ENCODE results near the gene CSRNP3.

Gene CSRNP3, protein sequence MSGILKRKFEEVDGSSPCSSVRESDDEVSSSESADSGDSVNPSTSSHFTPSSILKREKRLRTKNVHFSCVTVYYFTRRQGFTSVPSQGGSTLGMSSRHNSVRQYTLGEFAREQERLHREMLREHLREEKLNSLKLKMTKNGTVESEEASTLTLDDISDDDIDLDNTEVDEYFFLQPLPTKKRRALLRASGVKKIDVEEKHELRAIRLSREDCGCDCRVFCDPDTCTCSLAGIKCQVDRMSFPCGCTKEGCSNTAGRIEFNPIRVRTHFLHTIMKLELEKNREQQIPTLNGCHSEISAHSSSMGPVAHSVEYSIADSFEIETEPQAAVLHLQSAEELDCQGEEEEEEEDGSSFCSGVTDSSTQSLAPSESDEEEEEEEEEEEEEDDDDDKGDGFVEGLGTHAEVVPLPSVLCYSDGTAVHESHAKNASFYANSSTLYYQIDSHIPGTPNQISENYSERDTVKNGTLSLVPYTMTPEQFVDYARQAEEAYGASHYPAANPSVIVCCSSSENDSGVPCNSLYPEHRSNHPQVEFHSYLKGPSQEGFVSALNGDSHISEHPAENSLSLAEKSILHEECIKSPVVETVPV

DNA sequence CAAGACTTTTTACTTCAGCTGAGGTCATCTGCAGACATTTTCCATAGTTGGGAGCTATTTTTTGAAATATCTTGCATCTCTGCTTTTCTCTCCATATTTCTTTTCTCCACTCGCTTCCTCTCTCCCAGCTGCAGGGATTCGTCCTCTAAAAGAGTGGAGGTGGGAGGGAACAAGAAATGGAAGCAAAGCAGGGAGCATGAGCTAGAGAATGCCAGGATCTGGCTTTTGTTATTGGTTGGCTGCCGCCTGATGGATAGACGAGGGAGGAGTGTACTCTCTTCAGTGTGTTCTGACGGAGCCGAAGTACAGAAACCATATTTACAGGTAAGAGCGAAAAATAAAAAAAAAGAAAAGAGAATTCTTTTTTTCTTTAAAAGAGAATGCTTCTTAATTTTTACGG is at the start of gene CSRNP3:
CSRNP3 (plus strand) TSS at position 282 of the 400 bp plus-strand sequence. CDS start 125,368 bp downstream, outside the sequence.
- no peak for DNase-seq

DNA sequence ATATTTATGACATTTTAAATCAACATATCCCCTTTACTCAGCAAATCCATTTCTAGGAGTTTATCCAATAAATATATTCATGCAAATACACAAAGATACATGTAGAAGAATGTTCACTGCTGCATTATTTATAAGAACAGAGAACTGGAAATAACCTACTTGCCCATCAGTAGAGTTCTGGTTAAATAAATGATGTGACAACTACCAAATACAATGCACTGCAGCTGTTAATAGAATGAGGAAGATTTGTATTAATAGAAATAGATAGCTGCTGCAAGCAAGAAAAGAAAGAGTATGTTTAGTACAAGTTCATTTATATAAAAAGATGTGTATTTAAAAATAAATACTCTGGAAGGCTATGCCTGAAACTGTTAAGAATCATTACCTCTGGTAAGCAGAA is 49.3 kb upstream of the CSRNP3 start:
- no peak for DNase-seq

DNA sequence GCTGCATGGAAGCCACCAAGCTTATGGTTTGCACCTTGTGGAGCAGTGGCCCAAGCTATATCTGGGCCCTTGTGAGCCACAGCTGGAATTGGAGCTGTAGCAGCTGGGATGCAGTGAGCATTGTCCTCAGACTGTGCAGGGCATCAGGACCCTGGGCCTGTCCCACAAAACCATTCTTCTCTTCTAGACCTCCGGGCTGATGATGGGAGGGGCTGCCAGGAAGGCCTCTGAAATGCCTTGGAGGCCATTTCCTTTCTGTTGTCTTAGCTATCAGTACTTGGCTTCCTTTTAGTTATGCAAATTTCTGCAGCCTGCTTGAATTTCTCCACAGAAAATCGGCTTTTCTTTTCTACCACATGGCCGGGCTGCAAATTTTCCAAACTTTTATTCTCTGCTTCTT is 46.4 kb upstream of the CSRNP3 start:
- no peak for DNase-seq

DNA sequence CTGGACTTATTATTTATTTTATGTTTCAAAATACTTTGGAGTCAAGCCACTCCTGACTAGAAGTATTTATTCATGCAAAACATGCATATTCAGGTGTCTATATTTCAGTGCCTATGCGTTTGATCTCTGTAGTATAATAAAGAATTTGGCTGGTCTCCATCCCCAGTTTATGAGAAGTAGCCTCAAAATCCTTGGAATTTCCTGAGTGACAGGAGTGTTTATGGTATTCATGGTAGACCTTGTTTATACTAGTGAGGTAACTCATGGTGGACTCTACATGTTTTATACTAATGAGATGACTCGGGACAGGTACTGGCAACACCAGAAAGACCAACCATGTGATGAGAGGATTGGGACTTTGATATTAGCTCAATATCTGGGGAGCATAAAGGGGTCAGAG is 43.9 kb upstream of the CSRNP3 start:
- no peak for DNase-seq

DNA sequence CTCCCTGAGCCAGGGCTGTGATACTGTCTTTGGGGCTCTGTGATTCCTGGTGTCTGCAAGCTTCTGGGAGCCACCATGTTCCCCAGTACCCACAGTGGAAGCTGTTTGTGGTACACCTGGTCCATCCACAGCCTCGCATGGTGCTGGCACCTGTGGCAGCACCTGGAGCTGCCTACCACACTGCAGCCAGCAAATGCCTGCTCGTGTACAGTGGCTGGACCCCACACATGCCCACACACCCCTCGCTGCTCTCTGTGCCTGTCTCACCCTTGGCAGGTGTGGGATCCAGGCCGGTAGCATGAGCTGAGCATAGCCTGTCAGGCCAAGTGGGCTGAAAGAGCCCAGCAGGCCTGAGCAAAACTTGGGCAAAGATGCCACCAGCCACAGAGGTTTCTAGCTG is 41.8 kb upstream of the CSRNP3 start:
- no peak for DNase-seq

DNA sequence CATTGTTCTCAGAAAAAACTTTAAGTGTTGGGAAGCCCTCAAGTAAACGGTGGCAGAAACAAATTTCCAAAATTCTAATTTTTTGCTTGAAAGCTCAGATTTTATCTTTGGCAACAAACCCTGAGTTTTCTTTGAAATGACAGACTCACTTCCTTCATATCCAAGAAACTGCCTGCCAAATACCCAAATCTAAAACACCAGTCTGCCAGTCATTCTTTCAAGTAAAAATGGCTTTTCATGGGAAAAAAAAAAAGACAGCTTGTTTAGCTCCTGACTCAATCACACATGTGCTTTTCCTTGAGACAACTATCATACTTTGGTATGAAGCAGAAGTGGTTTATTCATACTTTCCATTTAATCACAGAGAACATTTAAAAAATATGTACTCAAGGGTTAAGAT is 40.6 kb upstream of the CSRNP3 start:
- no peak for DNase-seq

DNA sequence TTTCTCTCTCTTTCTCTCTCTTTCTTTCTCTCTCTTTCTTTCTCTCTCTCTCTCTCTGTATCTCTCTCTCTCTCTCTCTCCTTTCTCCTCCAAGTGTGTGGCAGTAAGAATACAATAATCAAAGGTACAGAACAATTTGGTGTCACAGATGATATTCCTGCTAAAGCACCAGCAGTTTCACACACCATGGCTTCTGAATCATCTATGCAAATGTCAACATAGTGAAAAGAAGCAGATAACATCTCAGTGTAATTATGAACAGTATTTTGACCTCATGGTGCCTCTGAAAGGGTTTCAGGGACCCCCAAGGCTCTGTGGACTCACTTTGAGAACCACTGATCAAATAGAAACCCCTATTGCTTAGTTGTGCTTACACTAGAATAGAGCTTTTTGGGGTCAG is 38.5 kb upstream of the CSRNP3 start:
- no peak for DNase-seq

DNA sequence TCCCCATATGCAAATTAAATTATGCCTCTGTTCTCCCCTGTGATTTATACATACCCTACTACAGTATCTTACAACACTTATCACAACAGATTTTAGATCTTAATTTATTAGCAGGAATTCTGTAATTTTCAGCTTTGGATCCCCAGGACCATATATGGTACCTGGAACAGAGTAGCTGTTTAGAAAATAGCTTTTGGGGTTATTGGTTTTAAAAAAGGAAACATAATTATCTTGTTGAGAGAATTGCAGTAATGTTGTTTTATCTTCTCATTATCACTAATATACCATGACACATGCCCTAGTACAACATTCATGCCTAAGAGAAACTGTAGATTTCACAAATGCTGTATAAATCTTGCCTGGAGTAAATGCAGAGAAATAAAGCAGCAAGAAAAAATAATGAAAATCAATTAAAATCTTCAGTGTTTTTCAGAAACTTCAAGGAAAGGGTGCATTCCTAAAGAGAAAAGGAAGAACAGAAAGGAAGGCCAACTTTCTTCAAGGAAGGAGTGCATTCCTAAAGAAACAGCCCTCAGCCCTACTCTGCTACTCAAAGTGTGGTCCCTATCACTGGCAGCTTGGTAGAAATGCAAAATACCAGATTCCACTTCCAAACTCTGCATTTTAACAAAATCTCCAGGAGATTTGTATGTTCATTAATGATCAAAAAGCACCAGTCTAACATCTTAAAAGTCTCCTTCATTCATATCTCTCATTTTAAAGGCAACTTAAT is 37.1 kb upstream of the CSRNP3 start:
- no peak for DNase-seq

DNA sequence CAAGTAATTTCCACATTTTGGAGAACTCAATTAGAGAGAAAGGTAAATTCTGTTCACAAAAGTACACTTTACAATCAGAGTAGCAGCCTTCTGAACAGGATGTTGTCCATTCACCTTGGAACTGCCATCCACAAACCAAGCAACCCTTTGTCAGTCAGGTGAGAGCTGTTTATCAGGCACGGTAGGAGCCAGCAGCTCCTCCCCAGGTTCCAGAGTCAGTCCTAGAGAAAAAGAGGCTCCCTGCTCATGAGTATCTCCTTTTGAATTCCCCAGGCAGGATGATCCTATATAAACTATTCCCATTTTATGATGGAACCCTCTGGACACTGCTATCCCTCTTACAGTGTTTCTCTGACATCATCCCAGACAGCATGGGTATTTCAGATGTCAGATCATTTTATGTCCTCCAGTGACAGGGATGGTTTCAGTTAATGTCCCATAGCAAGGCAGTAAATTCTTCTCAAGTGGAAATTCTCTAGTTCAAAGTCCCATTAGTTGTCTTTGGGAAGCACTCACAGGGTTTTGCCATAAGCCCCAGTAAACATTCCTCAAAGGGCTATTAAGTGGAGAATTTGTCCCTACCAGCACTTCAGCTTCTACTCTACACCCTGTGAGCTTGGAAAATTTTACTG is 34.5 kb upstream of the CSRNP3 start:
- DNase-seq: no peak

DNA sequence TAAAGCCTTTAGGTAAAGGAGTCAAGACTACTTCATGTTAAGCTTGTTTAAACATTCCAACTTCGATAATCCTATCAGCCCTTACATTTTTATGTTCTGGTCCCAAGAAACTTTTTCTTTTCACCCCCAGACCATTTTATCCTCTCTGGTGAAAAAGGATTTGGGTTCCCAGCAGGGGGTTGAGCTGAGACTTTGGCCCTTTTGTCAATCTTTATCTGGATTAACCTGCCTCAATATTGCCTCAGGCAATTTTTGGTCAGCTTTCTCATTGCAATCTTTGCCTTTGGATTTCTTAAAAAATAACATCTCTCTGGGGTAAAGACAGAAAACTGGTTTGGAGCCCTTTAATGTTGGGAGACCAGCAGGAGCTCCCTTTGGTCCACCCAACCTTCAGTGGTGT is 33.9 kb upstream of the CSRNP3 start:
- DNase-seq: no peak

DNA sequence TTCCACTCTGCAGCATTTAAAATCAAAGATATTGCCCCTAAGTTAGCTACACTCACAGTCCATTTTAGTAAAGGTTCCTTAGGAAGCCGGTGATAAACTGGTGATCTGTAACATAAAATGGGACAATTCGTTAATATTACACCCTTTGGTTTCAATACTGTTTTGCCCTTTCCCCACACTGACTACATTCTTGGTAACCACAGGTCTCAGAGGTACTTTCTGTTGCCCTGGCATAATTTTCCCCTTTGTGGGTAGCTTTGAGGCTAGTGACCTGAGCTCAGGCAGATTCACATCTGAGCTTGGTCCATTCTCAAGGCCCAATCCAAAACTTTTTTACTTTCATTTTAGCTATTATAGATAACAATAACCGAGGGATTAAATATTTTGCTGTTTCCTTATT is 32.9 kb upstream of the CSRNP3 start:
- DNase-seq: no peak

DNA sequence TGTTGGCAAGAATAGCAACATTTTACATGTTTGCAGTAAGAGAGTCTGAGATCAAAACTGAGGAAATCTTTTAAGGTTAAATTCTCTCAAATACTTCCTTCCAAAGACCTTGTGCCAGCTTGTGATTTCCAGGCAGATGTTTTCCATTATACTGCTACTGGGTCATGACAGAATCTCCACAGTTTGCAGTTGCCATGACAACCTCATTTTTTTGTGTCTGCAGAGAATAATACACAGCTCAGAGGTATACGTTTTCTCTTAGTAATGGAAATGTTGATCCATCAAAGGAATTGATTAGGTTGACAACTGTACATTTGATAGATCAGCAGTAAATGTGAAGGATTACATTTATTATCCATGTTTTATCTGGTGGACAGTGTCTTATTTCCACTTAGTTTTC is 29.1 kb upstream of the CSRNP3 start:
- DNase-seq: no peak

DNA sequence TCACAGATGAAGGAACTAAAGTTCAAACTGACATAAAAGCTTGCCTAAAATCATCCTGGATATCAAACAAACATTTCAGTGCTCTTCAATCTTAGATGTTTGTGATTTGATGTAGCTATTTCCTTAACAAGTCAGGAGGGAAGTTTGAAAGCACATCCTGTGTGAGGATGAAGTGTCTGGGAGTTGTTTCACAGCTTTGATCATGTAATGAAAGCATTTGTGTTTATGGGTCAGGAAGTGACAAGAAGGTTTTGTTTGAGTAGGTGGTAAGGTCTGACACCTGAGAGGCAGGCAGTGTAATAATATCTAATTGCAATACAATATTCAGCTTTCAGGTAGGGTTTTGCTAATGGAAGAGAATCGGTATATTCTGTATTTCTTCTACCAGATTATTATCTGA is 26.0 kb upstream of the CSRNP3 start:
- DNase-seq: no peak

DNA sequence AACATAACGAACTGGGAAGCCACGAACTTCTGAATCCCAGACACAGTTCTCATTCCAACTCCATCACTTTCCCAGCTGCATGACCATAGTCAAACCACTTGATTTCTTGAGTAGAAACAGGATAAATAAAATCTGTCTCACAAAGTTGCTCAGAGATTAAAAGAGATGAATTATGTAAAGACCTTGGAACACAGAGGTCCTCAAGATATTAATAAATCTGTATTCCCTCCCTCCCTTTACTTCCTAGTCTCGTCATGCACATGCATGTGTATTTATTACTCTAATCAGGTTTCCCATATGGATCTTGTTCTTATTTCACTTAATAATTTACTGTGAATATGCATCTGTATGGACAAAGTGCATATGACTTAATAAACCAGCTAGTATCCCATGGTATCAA is 21.1 kb upstream of the CSRNP3 start:
- DNase-seq: no peak

DNA sequence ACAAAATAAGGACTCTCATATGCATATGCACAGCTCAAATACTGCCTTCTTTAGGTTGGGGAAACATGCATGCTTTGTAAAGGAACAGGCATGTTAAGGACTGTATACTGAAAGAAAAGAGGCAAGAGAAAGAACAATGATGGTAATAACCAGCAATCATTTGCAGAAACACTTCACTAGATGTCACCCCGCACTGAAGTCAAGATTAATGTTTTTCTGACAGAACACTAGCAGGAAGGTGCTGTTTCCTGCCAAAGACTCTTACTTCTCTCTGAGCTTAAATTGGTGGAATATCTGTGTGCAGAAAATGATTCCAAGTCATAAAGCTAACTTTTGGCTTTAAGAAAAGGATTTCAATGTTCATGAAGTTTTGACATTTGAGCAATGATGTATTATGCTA is 19.3 kb upstream of the CSRNP3 start:
- DNase-seq: no peak

DNA sequence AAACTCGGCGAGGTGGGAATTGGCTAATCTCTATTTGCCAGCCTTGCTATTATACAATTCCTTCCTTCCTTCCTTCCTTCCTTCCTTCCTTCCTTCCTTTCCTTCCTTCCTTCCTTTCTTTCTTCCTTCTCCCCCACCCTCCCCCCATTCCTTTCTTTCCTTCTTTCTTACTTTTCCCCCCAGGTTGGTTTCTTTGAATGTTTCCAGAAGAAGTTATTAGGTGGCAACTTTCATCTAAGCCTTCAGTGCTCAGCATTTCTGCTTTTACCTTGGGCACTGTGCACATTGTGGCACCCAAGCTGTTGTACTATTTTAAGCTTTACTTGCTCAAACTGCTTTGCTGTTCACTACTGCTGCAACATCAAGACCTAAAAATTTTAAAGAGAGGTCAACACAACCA is 17.2 kb upstream of the CSRNP3 start:
- DNase-seq: no peak

DNA sequence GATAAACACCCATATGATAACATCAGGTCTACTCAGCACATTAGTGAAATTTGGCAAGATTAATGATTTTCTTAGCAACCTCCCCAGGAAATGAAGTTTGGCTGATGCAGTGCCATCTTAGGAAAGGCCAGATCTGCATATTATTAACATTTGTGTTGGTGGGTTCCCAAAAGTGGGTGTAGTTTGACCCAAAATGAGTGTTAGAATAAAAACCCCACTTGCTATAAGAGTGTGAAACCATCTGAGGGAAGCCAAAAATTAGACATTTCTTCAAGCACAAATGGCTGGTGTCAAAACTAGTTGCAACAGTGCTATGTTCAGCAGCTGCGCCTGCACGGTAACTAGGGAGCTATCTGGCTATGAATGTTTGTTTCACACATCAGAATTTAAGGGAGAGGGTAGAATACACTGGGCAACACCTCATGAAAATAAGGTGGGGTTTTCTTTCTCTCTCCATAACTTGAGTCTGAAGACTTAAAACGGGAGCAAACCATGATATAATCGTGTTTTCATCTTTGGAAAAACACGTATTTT is 15.9 kb upstream of the CSRNP3 start:
- no peak for DNase-seq

DNA sequence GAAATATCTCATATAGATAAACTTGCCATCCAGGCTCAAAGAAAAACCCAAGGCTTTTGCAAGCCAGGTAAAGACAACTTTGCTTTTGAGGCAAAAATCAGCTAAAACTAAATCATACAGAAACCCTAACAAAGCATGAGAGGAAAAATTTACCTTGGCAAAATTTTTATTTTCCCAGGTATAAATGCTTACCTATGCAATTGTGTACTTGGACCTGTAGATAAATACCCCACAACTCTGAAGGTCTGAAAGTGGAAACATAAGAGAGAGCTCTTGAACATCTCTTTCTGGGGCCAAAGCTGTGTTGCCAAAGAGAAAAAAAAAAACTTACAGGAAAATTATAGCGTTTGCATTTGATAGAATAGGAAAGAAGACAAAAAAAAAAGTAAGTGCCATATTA is 14.6 kb upstream of the CSRNP3 start:
- DNase-seq: no peak

DNA sequence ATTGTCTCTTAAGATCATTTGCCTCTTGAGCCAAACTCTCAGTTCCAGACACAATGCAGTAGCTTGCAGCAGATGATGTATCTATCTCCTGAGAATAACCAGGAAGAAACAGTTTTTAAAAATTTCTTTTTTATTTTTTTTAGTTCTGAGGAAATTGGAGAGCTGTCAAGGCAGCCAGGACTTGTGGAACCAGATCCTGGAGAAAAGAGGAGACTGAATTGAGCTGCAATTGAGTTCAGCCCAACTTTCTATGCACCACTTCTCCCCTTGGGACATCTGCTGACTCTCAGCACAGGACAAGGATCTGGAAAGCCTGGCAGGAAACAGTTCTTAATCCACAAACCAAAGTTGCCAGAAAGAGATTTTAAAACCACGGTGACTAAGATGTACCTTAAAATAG is 13.5 kb upstream of the CSRNP3 start:
- no peak for DNase-seq

DNA sequence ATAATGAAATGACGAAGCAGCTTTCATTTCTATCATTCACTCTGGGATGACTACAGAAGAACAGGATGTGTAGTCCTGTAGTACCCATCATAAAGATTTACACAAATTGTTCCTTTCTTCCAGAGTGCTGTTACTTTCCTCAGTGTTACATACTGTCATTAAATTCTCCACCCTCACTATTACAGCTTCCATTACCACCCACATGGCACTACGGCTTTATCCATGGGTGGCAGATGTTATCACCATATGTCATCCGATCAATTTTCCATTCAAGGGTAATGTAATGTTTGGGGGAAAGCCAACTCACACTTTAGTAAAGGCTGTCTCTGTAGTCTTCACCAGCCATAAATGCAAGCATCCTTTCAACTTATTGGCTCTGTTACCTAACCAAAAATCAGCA is 7.1 kb upstream of the CSRNP3 start:
- no peak for DNase-seq

DNA sequence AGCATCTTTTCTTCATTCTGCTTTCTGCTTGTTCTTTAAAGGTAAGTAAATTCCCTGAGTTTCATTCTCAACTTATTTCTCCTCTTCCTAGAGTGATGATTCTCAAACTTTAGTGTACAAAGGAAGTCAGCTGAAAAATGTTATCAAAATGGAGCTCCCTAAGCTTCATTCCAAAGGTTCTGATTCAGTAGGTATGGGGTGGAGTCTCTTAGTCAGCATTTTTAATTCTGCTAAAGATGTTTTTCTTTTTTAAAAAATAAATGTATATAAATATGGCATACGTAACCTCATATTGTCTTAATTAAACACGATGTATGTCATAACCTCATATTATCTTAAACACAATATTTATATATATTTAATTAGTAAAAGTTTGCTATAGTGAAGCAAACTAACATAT is 3.1 kb upstream of the CSRNP3 start:
- DNase-seq: no peak

DNA sequence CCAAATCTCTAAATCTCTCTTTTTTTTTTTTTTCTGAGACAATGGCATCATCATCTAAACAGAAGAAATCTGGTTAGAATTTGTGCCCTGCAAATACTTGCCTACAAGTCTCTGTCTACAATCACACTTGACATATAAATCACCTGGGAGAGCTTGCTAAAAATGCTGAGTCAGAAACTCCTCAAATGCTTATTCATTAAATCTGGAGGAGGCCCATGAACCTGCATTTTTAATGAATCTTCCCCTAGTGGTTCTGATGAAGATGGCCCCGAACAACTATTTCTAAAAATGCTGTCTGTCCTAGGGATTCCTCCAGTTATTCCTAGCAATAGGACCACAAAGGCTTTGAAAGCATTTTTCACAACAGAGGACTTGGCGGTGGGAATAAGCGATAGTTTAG is 1.6 kb upstream of the CSRNP3 start:
- no peak for DNase-seq

DNA sequence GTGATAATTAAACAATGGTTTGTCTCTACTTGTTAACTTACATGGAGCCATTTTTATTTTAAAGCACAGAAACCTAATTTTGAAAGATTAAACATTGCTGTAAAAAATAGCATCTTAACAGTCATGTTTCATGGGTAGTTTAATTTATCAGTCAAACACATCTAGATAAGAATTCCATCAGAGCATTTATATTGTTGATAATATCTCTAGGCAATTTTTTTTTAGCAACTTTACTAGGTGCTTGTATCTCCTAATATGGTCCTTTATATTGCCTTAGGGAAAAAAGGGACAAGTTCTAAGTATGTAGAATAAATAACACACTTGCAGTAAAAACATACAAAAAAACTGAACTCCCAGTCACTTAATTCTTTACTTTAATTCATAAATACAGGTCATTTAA is 863 bp downstream of the CSRNP3 start:
- DNase-seq: no peak

Measured in activated CD4-positive, alpha-beta T cell treated with anti-CD3 and anti-CD28 coated beads for 4 hours (primary cell).